Esophagus squamous epithelium (tissue), 4 donors: ENCODE measurements around the gene SIL1.

Source experiments
- CTCF ChIP-seq, 6 experiments: fragments of 450-650 bp in 4 of 6; fragments of 200-600 bp in 2 of 6; sonication (generic) in 2 of 6; IDR thresholded peaks; one replicate each; pipeline ENCODE4 v1.5.1; 2016 to 2019; ENCODE audit warnings: antibody characterized with exemption in 6 of 6, mild to moderate bottlenecking in 4 of 6, moderate library complexity in 4 of 6
- POLR2A ChIP-seq, 4 donors: fragments of 450-650 bp; IDR thresholded peaks; one replicate each; pipeline ENCODE4 v1.6.1; 2017; ENCODE audit warnings: antibody characterized with exemption in 4 of 4, mild to moderate bottlenecking in 4 of 4, moderate library complexity in 3 of 4

GRCh38 chr5:138943599-138944173, 254.5 kb downstream of the SIL1 start:
- TF ChIP-seq POLR2A (IDR thresholded peaks at IDR 0.05), result no peak
- TF ChIP-seq CTCF (IDR thresholded peaks at IDR 0.05), result no peak
